SH-SY5Y (cell line): Measurements from ENCODE around the gene ENDOV.

ENCODE experiments used
- GATA2 ChIP-seq: IDR thresholded peaks from 2 replicates; pipeline ENCODE4 v1.6.1; 2011; ENCODE audit warnings: mild to moderate bottlenecking, low read depth, low read length
- GATA3 ChIP-seq: IDR thresholded peaks from 2 replicates; pipeline ENCODE4 v1.6.1; 2011; ENCODE audit warnings: low read depth, mild to moderate bottlenecking, low read length, moderate library complexity

The ENDOV gene

GRCh38 chr17:80443916-80444643, 29.1 kb downstream of the ENDOV start:
- TF ChIP-seq GATA3 (no peak), GATA2 (no peak)

- no peak for TF ChIP-seq GATA2
- no peak for TF ChIP-seq GATA3
These were observed 29.6 kb downstream of the ENDOV start for GRCh38 chr17:80444644-80444979.

GRCh38 chr17:80445007-80445725, 30.2 kb downstream of the ENDOV start:
- no peak for TF ChIP-seq GATA2
- no peak for TF ChIP-seq GATA3

- TF ChIP-seq GATA2 (no peak), GATA3 (no peak)
These were observed 30.8 kb downstream of the ENDOV start for GRCh38 chr17:80445726-80446110.

GRCh38 chr17:80446645-80447405, 31.9 kb downstream of the ENDOV start:
- TF ChIP-seq GATA3 (no peak), GATA2 (no peak)

DNA sequence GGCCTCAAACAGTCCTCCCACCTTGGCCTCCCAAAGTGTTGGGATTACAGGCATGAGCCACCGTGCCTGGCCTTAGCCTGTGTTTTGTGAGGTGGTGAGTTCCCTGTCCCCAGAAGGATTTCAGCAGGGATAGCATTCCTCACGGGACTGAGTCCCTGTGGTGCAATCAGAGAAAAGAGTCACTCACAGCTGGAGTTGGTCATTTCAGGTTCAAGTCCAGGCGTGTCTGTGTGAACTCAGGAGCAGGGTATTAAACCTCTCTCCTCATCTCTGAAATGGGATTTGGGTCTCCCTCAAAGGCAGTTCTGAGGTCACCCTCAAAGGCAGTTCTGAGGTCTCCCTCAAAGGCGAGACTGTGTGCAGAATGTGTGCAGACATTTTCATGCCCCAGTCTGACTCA, 32.8 kb downstream of the ENDOV start:
- TF ChIP-seq GATA2 (no peak), GATA3 (no peak)

DNA sequence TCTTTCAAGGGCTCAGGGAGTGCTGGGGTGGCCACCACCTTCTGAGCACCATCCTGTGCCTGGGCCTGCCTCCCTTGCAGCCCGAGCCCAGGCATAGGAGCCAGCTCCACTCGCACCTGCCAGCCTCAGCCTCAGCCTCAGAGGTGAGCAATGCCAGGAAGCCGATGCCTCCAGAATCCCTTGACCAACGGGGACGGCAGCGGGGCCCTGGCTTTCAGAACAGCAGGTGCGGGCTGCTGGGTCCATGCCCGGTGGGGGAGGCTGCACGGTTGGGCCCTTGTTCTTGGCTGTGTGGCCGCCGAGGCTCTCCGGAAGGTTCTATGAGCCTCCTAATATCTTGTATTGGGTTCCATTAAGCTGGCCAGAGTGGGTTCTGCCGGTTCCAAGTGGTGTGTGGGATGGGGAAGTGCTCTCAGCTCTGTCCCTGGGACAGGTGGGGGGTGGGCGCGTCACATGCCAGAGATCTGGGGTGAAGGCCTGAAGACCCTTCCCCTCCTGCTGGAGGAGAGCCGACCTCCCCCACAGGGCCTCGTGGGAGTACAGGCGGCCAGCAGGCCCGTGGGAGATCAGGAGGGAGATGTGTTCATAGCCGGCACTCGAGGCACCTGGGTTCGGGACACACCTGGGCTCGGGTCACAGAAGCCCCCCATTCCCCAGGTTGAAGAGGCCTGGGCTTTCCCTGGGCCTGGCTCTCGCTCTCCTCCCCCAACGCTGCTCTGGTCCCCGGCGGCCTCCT, 34.4 kb downstream of the ENDOV start:
- TF ChIP-seq GATA3, result no peak
- no peak for TF ChIP-seq GATA2

DNA sequence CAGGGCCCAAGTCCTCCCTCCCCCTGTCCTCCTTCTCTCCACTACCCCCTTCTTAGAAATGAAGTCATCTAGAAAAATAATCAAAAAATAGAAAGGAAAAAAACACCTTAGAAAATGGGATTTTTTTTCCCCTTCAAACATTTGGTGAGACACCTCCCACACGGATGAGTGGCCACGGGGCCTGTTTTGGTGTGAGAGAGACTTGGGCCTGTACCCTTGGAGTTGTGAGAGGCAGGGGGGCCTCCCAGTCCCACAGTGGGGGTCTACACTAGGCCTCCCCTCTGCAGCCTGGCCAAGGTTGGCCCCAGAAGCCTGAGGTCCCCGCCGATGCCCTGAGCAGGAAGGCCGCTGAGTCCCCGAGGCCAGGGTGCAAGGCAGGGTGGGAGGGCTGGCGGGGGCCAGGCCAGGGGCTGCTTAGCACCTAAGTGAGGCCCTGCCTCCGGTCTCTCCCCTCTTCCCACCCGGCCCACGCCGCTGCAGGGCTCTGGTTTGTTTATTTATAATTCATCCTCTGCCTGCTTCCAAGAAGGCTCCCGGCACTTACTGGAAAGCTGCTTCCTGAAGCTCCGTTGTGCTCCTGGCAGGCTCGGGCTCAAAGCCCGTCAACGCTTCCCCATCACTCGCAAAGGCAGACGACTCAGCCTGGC, 35.1 kb downstream of the ENDOV start:
- TF ChIP-seq GATA3 (no peak), GATA2 (no peak)

GRCh38 chr17:80451104-80451775, 36.3 kb downstream of the ENDOV start:
- no peak for TF ChIP-seq GATA2
- TF ChIP-seq GATA3, result no peak

DNA sequence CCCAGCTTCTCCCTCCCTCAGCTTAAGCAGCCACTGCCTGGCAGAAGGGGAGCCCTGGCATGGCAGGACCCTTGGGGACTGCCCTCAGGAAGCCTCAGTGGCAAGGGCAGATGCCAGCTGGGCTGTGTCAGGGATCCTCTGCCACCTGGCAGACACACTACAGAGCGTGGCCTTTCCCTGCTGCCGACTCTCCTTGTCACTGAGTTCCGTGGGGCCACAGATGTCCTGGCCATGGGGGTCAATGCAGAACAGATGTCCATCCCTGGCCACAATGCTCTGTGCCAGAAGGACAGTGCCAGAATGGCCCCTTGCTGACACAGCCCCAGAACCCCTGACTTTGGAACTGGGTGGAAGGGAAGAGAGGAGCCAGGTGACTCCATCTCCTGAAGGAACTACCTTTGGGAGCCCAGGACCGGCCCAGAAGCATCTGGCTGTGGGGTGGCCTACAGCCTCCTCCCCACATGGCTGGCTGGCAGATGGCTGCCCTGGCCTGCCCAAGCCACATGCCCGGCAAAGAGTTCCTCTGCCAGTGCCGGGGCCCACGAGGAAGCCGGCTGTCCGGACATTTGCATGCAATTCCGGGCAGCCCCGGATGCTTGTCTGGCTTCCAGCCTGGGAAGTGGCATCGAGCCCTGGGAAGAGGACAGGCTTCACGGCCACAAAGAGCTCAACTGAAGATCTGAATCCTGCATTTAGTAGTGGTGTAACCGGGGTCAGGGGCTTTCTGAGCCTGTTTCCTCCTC, 37.4 kb downstream of the ENDOV start:
- TF ChIP-seq GATA2, result no peak
- no peak for TF ChIP-seq GATA3

DNA sequence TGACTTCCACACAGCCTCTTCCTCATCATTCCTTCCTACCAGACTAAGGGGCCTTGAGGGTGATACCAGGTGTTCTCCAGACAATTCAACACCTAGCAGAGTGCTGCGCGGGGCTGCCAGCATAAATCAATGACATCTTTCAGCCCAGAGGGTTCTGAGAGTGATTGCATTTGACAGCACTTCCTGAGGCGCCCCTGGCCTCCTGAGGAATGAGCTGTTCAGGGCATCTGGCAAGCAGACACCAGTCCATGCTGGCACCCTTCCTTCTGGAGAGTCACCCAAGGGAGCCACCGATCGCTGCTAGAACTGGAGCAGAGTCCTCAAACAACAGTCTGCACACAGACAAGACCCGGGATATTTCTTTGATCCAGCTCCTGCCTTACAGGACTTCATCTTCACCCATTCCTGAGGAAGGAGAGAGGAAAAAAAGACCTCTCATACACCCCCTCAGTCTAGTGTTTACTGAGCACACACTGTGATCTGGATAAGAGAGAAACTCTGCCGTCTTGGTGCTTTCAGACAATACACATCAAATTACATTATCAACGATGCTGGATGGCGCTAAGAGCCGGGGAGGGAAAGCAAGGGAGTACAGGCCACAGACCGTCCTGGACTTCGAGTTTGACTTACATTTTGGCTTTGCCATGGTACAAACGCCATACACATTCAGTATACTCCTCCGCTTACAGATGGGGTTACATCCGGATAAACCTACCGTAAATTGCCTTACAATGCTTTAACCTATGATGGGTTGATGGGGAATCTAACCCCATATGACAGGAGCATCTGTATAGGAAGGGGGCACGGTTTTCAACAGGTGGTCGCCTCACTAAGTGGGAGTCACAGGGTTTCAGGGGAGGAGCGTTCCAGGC, 38.4 kb downstream of the ENDOV start:
- no peak for TF ChIP-seq GATA2
- no peak for TF ChIP-seq GATA3

DNA sequence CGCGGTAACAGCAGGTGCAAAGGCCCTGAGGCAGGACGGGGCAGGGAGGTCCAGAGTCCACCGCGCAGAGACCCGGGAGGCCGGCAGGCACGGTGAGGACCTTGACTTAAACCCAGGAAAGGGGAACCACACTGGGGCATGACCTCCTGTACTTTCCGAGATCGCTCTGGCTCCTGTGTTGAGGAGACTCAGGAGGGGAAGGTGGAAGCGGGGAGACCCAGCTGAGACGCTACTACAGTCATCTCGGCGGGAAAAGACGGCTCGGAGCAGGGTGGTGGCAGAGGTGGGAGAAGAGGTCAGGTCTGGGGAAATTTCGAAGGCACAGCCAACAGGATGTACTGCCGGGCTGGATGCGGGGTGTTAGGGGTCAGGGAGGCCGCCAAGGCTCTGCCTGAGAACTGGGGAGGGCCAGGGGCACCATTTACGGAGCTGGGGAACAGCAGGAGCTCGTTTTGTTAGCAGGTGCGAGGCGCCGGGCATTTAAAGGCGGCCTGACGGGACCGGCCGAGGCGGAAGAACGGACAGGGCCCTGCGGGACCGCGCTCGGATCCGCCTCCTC, 39.1 kb downstream of the ENDOV start:
- TF ChIP-seq GATA3 (no peak), GATA2 (no peak)
